T-helper 17 cell (primary cell): ENCODE measurements around the gene CAMK2B. TPM values are rescaled to one million over a fixed set of nuclear protein-coding genes. Genes with fewer than 3 reads are reported as not detected.
A peak's percentile ranks its signal among the peaks of the same experiment; 100 is the strongest.

Source experiments
- ATAC-seq: fragments of 150-1000 bp; cut with Tn5 transposase; 2 replicates; pipeline ENCODE4 v1.10.0; 2021; ENCODE audit warnings: mild to moderate bottlenecking, moderate library complexity
- DNase-seq, 3 donors: peaks; one replicate each; pipeline versions ENCODE4 v3.0.0 to v3.0.0-alpha.2; 2020 to 2021
- H3K9me3 ChIP-seq: one replicate; pipeline ENCODE4 v1.7.0; 2013; ENCODE audit warnings: low read length, mild to moderate bottlenecking; ENCODE audit not compliant: control insufficient read depth, poor library complexity, severe bottlenecking
- H3K27ac Mint-ChIP-seq: one replicate; pipeline ENCODE4 v1.8.0; 2022; ENCODE audit warnings: mild to moderate bottlenecking, moderate library complexity, mixed read lengths
- H3K27me3 Mint-ChIP-seq: one replicate; pipeline ENCODE4 v1.8.0; 2022; ENCODE audit warnings: mixed read lengths
- H3K36me3 Mint-ChIP-seq: one replicate; pipeline ENCODE4 v1.8.0; 2022; ENCODE audit warnings: low read depth, mixed read lengths
- H3K4me1 Mint-ChIP-seq: one replicate; pipeline ENCODE4 v1.8.0; 2022; ENCODE audit warnings: mild to moderate bottlenecking, mixed read lengths
- H3K4me3 Mint-ChIP-seq: one replicate; pipeline ENCODE4 v1.8.0; 2022; ENCODE audit warnings: mild to moderate bottlenecking, moderate library complexity, mixed read lengths
- total RNA-seq, 4 donors: library from RNA in 2 of 4; stranded (reverse) in 2 of 4; gene quantifications; one replicate each; pipeline ENCODE4 v1.2.3 and lab custom pipeline; 2022 to 2026

CAMK2B gene
- total RNA-seq, 2 donors from 2014 or later, result 0.31 TPM; not detected in 1

GRCh38 chr7:44292876-44293560 is 32.4 kb downstream of the CAMK2B start:
- DNase-seq (no peak), ATAC-seq (no peak)
- Mint-ChIP-seq H3K36me3 (peaks cover 2% of the 10 kb centered on the region), H3K4me1 (no peaks in the 10 kb centered on the region), H3K27ac (no peak overlapping the region), H3K27me3 (peaks cover 76% of the 10 kb centered on the region), H3K4me3 (no peak overlapping the region)
- no peaks in the 10 kb centered on the region for H3K9me3 ChIP-seq

DNA sequence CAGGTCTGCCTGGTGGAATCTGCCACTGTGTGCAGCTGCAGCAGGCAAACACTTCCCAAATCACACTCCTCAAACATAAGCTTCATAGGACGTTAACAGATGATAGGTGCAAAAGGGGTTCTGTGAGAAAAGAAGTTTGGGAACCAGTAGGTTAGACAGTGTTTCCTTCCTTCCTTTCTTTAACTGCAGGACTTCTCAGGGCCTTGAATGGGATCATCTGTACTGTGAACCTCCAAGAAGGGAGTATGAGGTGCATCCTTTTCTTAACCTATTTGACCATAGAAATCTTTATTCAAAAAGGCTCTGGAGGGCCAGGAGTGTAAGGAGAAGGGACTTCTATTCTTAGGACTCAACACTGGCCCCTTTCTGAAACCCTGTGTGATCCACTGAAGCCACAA is 33.0 kb downstream of the CAMK2B start:
- Mint-ChIP-seq H3K36me3 (peaks cover 2% of the 10 kb centered on the region), H3K4me1 (no peaks in the 10 kb centered on the region), H3K4me3 (no peak overlapping the region), H3K27me3 (peaks cover 76% of the 10 kb centered on the region), H3K27ac (no peak overlapping the region)
- DNase-seq (no peak), ATAC-seq (no peak)
- H3K9me3 ChIP-seq, result no peaks in the 10 kb centered on the region

DNA sequence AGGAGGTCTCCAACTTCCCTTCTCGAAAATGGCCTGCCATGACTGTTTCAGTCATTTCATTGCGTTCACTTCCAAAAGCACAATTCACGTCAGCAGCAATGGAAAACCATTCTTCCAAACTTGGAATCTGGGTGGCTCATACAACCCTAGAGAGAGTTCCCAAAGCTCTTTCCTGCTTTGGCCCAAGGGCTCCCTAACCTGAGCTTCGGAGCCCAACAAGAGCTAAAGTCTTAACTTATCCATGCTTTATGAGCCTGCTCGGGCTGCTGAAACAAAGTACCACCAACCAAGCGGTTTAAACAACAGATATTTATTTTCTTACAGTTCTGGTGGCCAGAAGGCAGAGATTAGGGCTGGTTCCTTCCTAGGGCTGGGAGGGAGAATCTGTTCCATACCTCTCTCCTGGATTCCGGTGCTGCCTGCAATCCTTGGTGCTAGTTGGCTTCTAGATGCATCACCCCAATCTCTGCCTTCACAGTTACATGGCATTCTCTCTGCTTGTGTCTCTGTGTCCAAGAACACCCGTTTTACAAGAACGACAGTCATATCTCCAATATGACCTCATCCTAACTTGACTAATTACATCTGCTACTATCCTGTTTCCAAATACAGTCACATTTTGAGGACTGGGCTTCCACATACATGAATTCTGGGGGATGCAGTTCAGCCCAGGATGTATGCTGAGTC is 33.5 kb downstream of the CAMK2B start:
- no peaks in the 10 kb centered on the region for H3K4me1 Mint-ChIP-seq
- H3K9me3 ChIP-seq, result no peaks in the 10 kb centered on the region
- no peak for DNase-seq
- H3K36me3 Mint-ChIP-seq, result no peaks in the 10 kb centered on the region
- H3K27me3 Mint-ChIP-seq, result peaks cover 73% of the 10 kb centered on the region
- H3K4me3 Mint-ChIP-seq, result no peak overlapping the region
- ATAC-seq, result no peak
- H3K27ac Mint-ChIP-seq, result no peak overlapping the region

DNA sequence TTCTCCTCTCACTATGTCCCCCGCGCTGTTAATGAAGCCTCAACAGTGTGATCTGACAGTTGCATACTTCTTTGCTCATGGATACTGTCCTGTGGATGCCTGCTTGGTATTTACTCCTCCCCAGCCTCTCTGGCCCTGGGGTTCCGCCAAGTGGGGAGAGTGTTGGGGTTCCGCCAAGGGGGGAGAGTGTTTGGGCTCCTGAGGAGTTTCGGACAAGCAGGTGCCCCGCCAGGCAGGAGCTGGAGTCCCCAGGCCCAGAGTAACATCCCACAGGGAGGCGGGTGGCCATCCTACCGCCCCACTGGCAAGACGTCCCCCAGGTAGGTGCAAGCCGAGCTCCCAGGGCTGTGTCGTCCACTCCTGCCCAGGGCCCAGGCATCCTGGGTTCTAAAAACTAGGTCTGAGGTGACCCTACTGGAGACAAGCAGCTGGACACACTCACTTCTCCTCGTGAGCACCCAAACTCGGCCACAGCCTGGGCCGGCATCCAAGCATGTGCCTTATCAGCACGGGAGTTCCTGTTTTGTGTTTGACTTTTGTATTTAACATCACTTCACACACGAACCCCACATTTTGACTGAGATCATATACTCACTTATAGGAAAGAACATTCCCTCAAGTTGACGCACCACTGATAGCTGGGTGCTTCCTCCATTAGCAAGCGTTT is 34.2 kb downstream of the CAMK2B start:
- Mint-ChIP-seq H3K27ac (no peak overlapping the region), H3K27me3 (peaks cover 67% of the 10 kb centered on the region), H3K4me1 (no peaks in the 10 kb centered on the region), H3K36me3 (no peaks in the 10 kb centered on the region), H3K4me3 (no peak overlapping the region)
- ATAC-seq (no peak), DNase-seq (peak in 2 of 3 donors; percentile 3 to 9)
- no peaks in the 10 kb centered on the region for H3K9me3 ChIP-seq

- DNase-seq (no peak), ATAC-seq (no peak)
- Mint-ChIP-seq H3K27me3 (peaks cover 58% of the 10 kb centered on the region), H3K4me1 (no peaks in the 10 kb centered on the region), H3K36me3 (no peaks in the 10 kb centered on the region), H3K4me3 (no peak overlapping the region), H3K27ac (no peak overlapping the region)
- no peaks in the 10 kb centered on the region for H3K9me3 ChIP-seq
These were observed 35.2 kb downstream of the CAMK2B start for GRCh38 chr7:44290252-44290620.

GRCh38 chr7:44289341-44290251 is 35.8 kb downstream of the CAMK2B start:
- no peaks in the 10 kb centered on the region for H3K36me3 Mint-ChIP-seq
- ATAC-seq (no peak), DNase-seq (peak in 2 of 3 donors; percentile 2 to 5)
- no peak overlapping the region for H3K27ac Mint-ChIP-seq
- no peaks in the 10 kb centered on the region for H3K9me3 ChIP-seq
- H3K4me3 Mint-ChIP-seq, result no peak overlapping the region
- H3K4me1 Mint-ChIP-seq, result no peaks in the 10 kb centered on the region
- peaks cover 54% of the 10 kb centered on the region for H3K27me3 Mint-ChIP-seq

GRCh38 chr7:44288811-44289340 is 36.5 kb downstream of the CAMK2B start:
- Mint-ChIP-seq H3K27me3 (peaks cover 47% of the 10 kb centered on the region), H3K27ac (no peak overlapping the region), H3K36me3 (no peaks in the 10 kb centered on the region), H3K4me1 (no peaks in the 10 kb centered on the region), H3K4me3 (no peak overlapping the region)
- H3K9me3 ChIP-seq, result no peaks in the 10 kb centered on the region
- DNase-seq, result peak in 2 of 3 donors; percentile 4 to 8
- ATAC-seq, result no peak

DNA sequence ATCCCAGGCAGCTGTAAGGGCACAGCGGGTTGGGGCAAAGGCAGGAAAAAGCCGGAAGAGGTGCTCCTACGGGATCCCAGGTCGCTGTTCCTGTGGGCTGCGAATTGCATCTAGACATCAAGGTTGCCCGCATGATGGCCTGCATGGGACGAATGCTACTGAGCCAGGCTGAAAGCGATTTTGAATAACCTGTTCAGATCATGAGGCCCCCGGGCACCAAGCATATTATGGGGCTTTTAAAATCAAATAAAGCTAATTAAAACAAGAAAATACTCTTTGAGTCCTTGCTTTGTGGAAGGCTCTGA is 37.1 kb downstream of the CAMK2B start:
- H3K36me3 Mint-ChIP-seq, result no peaks in the 10 kb centered on the region

DNA sequence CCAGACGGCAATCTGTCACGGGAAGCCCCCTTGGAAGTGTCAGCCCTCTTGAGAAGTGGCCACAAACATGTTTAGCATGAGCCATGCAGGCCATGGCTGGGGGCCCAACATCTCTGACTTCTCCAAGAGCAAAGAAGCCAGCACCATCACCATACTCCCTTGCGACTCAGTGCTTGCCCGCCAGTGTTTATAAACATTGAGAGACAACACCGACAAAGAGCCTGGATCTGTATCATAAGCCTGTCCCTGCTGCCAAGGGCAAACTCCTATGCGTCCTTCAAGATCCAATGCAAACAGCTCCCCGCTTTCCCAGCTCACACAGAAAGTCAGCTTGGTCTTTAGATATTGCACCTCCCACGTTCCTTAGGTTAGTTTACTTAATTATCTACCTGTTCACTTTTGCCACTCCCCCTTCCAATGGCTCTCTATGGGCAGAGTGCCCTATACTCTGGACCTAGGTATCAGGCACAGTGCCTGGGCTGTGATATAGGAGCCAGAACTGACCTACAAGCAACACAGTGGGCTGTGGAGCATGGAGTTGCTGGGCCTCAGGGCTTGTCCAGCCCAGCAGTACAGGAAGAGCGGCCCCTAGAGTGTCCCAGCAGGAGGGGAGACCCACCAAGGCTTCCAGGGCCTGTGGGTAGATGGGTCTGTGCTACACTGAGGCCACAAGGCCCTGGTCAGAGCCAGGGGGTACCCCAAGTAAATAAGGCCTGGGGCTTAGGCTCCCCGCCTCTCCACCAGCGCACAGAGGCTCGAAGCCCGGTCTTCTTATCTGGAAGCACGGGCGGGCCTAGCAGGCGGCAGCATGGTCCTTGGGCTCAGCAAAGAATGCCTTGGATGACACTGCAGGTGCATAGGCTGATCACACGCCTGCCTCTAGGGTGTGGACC is 37.7 kb downstream of the CAMK2B start:
- DNase-seq, result peak in 1 of 3 donors; percentile 2
- H3K36me3 Mint-ChIP-seq, result no peaks in the 10 kb centered on the region
- peaks cover 36% of the 10 kb centered on the region for H3K27me3 Mint-ChIP-seq
- H3K27ac Mint-ChIP-seq, result no peak overlapping the region
- no peak overlapping the region for H3K4me3 Mint-ChIP-seq
- no peak for ATAC-seq
- H3K4me1 Mint-ChIP-seq, result no peaks in the 10 kb centered on the region
- H3K9me3 ChIP-seq, result no peaks in the 10 kb centered on the region

More for the DNA sequence above, 37.1 kb downstream of the CAMK2B start:
- DNase-seq (peak in 1 of 3 donors; percentile 6), ATAC-seq (no peak)
- H3K4me1 Mint-ChIP-seq, result no peaks in the 10 kb centered on the region
- H3K4me3 Mint-ChIP-seq, result no peak overlapping the region
- H3K27me3 Mint-ChIP-seq, result peaks cover 42% of the 10 kb centered on the region
- no peak overlapping the region for H3K27ac Mint-ChIP-seq
- H3K9me3 ChIP-seq, result no peaks in the 10 kb centered on the region

DNA sequence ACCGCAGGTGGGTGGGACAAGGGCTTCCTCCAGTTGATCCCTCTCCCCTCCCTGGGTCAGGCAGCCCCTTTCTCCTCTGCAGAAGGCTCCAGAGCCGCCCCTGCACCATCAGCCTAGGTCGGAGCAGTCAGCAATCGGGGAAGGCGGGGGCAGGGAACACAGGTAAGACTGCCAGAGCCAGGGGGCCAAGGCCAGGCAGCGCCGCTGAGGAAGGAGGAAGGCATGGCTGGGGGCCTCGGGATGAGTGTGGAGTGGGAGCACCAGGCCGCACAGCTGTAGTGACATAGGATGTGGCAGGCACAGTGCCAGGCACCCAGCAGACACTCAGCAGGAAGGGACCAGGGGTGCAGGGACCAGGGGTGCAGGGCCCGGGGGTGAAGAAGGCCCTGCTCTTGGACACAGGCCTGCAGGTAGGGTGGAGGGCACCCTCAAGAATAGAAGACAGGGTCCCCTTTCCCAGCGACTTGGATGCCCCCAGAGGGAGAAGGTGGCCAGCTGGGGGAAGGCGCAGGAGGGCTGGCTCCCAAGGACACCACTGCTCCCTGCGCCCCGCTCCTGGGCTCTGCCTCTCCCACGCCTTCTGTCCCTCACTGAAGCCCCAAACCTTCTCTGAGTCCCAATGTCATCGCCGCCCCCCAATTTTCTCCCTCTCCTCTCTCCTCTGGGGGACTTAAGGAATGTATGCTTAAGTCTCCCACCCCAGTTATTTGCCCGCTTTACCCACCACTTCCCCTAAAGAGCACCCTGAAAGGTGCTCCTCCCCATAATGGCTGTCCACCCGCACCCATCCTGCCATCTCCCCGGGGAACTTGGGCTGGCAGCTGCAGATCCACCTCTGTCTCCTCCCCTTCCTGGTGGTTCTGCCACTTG is 38.5 kb downstream of the CAMK2B start:
- Mint-ChIP-seq H3K27ac (no peak overlapping the region), H3K27me3 (peaks cover 31% of the 10 kb centered on the region), H3K36me3 (no peaks in the 10 kb centered on the region), H3K4me1 (no peaks in the 10 kb centered on the region), H3K4me3 (no peak overlapping the region)
- DNase-seq (peak in 1 of 3 donors; percentile 3), ATAC-seq (no peak)
- H3K9me3 ChIP-seq, result no peaks in the 10 kb centered on the region

DNA sequence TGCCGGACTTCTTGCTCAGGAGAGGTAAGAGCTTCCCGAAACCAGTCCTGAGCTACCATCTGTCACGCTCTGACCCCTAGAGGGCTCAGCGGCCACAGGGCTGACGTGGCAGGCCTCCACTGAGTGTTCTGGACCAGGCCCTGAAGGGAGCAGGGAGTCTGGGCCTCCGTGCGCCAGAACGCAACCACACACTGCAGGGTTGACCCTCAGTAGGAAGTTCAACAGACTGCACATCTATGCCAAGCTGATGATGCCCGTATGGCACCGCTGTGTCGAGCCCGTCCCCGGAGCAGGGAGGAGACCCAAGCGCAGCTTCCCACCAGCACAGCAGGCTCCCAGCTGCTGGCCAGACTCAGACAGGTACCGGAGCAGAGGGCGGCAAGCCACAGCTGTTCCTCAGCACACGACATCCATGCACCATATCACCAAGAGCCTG is 39.2 kb downstream of the CAMK2B start:
- no peaks in the 10 kb centered on the region for H3K4me1 Mint-ChIP-seq
- DNase-seq (peak in 2 of 3 donors; percentile 3 to 4), ATAC-seq (no peak)
- peaks cover 30% of the 10 kb centered on the region for H3K27me3 Mint-ChIP-seq
- H3K9me3 ChIP-seq, result no peaks in the 10 kb centered on the region
- no peak overlapping the region for H3K27ac Mint-ChIP-seq
- H3K4me3 Mint-ChIP-seq, result no peak overlapping the region
- H3K36me3 Mint-ChIP-seq, result no peaks in the 10 kb centered on the region
